ENCODE results near the gene LTBP1. TPM values are rescaled to one million over a fixed set of nuclear protein-coding genes. Genes with fewer than 3 reads are reported as not detected.
"Not testable (repeated sequence)": the region's sequence is repeated elsewhere in the genome, so short reads cannot be mapped to it uniquely, and the experiment has no call there.

The LTBP1 gene
- total RNA-seq, 2 donors from 2014 or later = 19.4 to 23.1 TPM

DNA sequence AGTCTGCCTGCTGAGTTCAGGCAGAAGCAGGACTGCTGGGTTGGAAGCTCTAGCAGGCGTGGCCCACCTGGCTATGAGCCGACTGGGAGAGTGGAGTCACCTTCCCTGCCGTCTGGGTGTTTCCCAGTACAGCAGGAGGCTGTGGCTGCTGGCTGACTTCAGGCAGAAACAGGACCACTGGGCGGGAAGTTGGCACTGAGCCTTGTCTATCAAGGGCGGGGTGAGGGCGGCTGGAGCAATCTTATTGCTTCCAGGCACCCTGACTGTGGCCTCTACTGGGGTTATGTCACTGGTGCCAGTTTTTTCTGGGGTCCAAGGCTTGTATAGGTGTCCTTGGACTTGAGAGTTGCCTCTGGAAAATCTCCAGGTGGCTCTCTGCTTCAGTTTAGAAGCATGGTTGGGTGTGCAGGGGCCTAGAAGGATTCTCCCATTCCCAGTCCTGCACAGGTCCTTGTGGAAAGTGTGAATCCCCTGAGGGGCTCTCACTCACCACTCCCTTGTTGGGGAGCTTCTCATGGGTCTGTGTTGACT is 30.5 kb downstream of the LTBP1 start:
- peak; percentile 97 for DNase-seq
- TF ChIP-seq, protein P1, sequence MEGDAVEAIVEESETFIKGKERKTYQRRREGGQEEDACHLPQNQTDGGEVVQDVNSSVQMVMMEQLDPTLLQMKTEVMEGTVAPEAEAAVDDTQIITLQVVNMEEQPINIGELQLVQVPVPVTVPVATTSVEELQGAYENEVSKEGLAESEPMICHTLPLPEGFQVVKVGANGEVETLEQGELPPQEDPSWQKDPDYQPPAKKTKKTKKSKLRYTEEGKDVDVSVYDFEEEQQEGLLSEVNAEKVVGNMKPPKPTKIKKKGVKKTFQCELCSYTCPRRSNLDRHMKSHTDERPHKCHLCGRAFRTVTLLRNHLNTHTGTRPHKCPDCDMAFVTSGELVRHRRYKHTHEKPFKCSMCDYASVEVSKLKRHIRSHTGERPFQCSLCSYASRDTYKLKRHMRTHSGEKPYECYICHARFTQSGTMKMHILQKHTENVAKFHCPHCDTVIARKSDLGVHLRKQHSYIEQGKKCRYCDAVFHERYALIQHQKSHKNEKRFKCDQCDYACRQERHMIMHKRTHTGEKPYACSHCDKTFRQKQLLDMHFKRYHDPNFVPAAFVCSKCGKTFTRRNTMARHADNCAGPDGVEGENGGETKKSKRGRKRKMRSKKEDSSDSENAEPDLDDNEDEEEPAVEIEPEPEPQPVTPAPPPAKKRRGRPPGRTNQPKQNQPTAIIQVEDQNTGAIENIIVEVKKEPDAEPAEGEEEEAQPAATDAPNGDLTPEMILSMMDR (IDR thresholded peaks at IDR 0.05) = no peak

DNA sequence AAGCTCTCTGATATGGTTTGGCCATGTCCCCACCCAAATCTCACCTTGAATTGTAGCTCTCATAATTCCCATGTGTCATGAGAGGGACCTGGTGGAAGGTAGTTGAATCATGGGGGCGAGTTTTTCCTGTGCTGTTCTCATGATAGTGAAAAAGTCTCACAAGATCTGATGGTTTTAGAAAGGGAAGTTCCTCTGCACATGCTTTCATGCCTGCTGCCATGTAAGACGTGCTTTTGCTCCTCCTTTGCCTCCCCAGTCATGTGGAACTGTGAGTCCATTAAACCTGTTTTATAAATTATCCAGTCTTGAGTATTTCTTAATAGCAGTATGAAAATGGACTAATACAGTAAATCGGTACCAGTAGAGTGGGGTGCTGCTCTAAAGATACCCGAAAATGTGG is 34.9 kb downstream of the LTBP1 start:
- Histone ChIP-seq H3K9me3 (no peaks in the 10 kb centered on the region), H3K4me3 (no peak overlapping the region), H3K27ac (no peak overlapping the region), H3K4me1 (peaks cover 6% of the 10 kb centered on the region), H3K9ac (ENCODE audit: low read depth in 2 of 2, low read length in 2 of 2) (no peak overlapping the region), H3K36me3 (no peaks in the 10 kb centered on the region), H3K27me3 (no peaks in the 10 kb centered on the region)
- TF ChIP-seq, protein P1 (IDR thresholded peaks at IDR 0.05) = no peak
- DNase-seq = no peak
- intact Hi-C loops (cut with DNase I) = no loop called here

More for the DNA sequence above, 30.5 kb downstream of the LTBP1 start:
- Histone ChIP-seq H3K27me3 (no peaks in the 10 kb centered on the region), H3K4me1 (peaks cover 6% of the 10 kb centered on the region), H3K9ac (ENCODE audit: low read depth in 2 of 2, low read length in 2 of 2) (peak overlapping the region in 1 of 2 donors; percentile 67), H3K4me3 (no peak overlapping the region), H3K9me3 (no peaks in the 10 kb centered on the region), H3K27ac (peak overlapping the region; percentile 60), H3K36me3 (no peaks in the 10 kb centered on the region)
- intact Hi-C loops (cut with DNase I) = no loop called here

DNA sequence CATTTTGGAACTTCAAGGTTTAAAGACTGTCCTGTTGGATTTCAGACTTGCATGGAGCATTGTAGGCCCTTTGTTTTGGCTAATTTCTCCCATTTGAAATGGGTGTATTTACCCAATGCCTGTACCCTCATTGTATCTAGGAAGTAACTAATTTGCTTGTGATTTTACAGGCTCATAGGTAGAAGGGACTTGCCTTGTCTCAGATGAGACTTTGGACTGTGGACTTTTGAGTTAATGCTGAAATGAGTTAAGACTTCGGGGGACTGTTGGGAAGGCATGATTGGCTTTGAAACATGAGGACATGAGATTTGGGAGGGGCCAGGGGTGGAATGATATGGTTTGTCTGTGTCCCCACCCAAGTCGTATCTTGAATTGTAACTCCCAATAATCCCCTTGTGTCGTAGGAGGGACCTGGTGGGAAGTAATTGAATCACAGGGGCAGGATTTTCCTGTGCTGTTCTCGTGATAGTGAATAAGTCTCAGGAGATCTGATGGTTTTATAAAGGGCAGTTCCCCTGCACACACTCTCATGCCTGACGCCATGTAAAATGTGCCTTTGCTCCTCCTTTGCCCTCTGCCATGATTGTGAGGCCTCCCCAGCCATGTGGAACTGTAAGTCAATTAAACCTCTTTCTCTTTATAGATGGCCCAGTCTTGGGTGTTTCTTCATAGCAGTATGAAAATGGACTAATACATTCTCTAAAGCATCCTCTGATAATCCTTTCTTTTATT is 36.6 kb downstream of the LTBP1 start:
- H3K4me1 ChIP-seq; DNase-seq; H3K9me3 ChIP-seq; H3K9ac ChIP-seq (ENCODE audit: low read depth in 2 of 2, low read length in 2 of 2); H3K27ac ChIP-seq; intact Hi-C loops (cut with DNase I); H3K4me3 ChIP-seq; H3K27me3 ChIP-seq; H3K36me3 ChIP-seq: not testable (repeated sequence)

DNA sequence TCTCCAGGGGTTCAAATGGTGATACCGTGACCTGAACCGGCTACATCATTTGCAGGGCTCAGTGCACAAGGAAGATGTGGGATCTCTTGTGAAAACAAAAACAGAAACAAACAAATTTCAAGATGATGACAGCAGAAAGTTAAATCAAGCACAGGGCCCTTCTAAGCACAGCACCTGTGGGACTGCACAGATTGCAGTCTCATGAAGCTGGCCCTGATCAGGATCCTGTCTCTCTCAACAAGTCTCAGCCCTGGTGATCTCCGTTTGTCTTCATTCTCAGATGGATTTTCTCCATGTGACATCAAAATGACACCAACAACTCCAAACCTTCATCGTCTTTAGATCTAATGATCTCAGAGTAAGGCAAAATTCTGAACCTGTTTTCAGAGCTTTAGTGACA is 39.7 kb downstream of the LTBP1 start:
- H3K4me3 ChIP-seq = no peak overlapping the region
- H3K27me3 ChIP-seq = no peaks in the 10 kb centered on the region
- intact Hi-C loops (cut with DNase I) = no loop called here
- DNase-seq = no peak
- H3K36me3 ChIP-seq = no peaks in the 10 kb centered on the region
- H3K9ac ChIP-seq (ENCODE audit: low read depth in 2 of 2, low read length in 2 of 2) = no peak overlapping the region
- TF ChIP-seq, protein P1 (IDR thresholded peaks at IDR 0.05) = no peak
- H3K9me3 ChIP-seq = no peaks in the 10 kb centered on the region
- H3K27ac ChIP-seq = no peak overlapping the region
- no peaks in the 10 kb centered on the region for H3K4me1 ChIP-seq

DNA sequence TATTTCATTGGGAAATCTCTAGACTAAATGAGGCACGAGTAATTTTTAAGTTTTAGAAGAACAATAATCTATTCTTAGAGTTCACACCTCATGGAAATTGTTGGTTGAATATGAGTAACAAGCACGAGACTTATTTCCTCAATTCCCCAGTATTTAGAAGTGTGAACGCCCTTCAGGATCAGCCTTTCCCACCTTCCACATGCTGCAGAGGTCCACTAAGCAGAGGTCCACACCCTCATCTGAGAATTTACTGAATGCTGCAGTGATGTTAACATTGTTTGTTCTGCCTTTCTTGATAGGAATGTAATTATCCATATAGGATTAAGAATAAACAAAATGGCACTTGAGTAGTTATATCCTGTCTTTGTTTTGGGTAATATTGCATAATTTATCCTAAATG is 41.8 kb downstream of the LTBP1 start:
- no peak overlapping the region for H3K4me3 ChIP-seq
- no peaks in the 10 kb centered on the region for H3K27me3 ChIP-seq
- H3K4me1 ChIP-seq = no peaks in the 10 kb centered on the region
- no peaks in the 10 kb centered on the region for H3K9me3 ChIP-seq
- no peak overlapping the region for H3K9ac ChIP-seq (ENCODE audit: low read depth in 2 of 2, low read length in 2 of 2)
- DNase-seq = no peak
- TF ChIP-seq, protein P1 (IDR thresholded peaks at IDR 0.05) = no peak
- no peak overlapping the region for H3K27ac ChIP-seq
- intact Hi-C loops (cut with DNase I) = no loop called here
- no peaks in the 10 kb centered on the region for H3K36me3 ChIP-seq

DNA sequence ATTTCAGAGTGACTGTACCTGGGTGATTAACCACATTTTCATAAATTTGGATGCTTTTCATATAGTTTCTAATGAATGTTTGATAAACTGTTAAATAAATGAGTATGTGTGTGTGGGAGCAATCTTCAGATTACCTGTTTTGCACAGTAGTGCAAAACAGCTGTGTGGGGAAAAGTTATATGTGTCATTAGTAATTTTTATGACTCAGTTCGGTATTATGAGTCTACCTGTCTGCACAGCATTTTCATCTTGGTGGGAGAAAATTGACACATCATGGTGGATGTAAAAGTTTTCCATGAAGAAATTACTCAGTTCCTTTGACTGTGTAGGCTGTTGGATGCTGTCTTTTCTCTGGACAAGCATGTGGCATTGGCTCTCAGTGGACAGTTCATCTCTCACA is 43.8 kb downstream of the LTBP1 start:
- no peak overlapping the region for H3K9ac ChIP-seq (ENCODE audit: low read depth in 2 of 2, low read length in 2 of 2)
- H3K9me3 ChIP-seq = no peaks in the 10 kb centered on the region
- no peaks in the 10 kb centered on the region for H3K36me3 ChIP-seq
- intact Hi-C loops (cut with DNase I) = no loop called here
- H3K4me3 ChIP-seq = no peak overlapping the region
- no peak overlapping the region for H3K27ac ChIP-seq
- no peaks in the 10 kb centered on the region for H3K4me1 ChIP-seq
- no peaks in the 10 kb centered on the region for H3K27me3 ChIP-seq
- no peak for DNase-seq
- TF ChIP-seq, protein P1 (IDR thresholded peaks at IDR 0.05) = no peak
